Endothelial cell of umbilical vein (primary cell): ENCODE results near the gene TRAPPC4. TPM values are rescaled to one million over a fixed set of nuclear protein-coding genes. Genes with fewer than 3 reads are reported as not detected.

Experiments used
- BruUV-seq: library from RNA; stranded (reverse); fragments of 400-500 nt; replicated peaks from 2 replicates; lab custom pipeline; 2021; lab: Mats Ljungman, UMichigan
- CTCF ChIA-PET: fragments of 300-600, 350-600 bp; sonication (Branson Sonifier 250); formaldehyde crosslinking; loops from one replicate; lab custom pipeline; 2021; ENCODE audit warnings: antibody characterized with exemption, inconsistent platforms; lab: Charles Lee
- POLR2A ChIA-PET: fragments of 300-600, 350-600 bp; sonication (Branson Sonifier 250); formaldehyde crosslinking; loops from one replicate; lab custom pipeline; 2021; ENCODE audit warnings: antibody characterized with exemption, inconsistent platforms; lab: Charles Lee
- DNase-seq: peaks from one replicate; pipeline ENCODE4 v3.0.0-alpha.2; 2011; ENCODE audit warnings: low read depth, low spot score
- FAIRE-seq: peaks from 2 replicates; lab custom pipeline; 2011; peaks lifted over from hg19 to GRCh38; lab: Jason Lieb, UNC
- H2AFZ ChIP-seq: 2 replicates; pipeline ENCODE4 v1.6.0; 2012; ENCODE audit warnings: low read depth, low read length, control low read depth, inconsistent platforms
- H3K27ac ChIP-seq: 2 replicates; pipeline ENCODE4 v1.5.1; 2011; ENCODE audit warnings: low read depth, mild to moderate bottlenecking, control low read depth, low read length, moderate library complexity; ENCODE audit not compliant: insufficient read depth
- H3K27me3 ChIP-seq, 2 experiments: 2 replicates each; pipeline versions ENCODE4 v1.6.0 to v1.6.1; 2011; ENCODE audit warnings: low read length in 2 of 2, mixed read lengths in 1 of 2; ENCODE audit not compliant: control insufficient read depth in 2 of 2, insufficient read depth in 2 of 2
- H3K36me3 ChIP-seq, 2 experiments: 2 replicates in 1 of 2; 3 replicates in 1 of 2; pipeline ENCODE4 v1.5.1; 2011; ENCODE audit warnings: low read length in 2 of 2, mild to moderate bottlenecking in 1 of 2, moderate library complexity in 1 of 2; ENCODE audit not compliant: control insufficient read depth in 2 of 2, insufficient read depth in 2 of 2; ENCODE audit errors: extremely low read depth in 1 of 2
- H3K4me1 ChIP-seq: 3 replicates; pipeline ENCODE4 v1.5.1; 2011; ENCODE audit warnings: mild to moderate bottlenecking, low read length; ENCODE audit not compliant: control insufficient read depth, insufficient read depth; ENCODE audit errors: extremely low read depth
- H3K4me2 ChIP-seq: 2 replicates; pipeline ENCODE4 v1.6.1; 2011; ENCODE audit warnings: low read length, control low read depth, mixed read lengths; ENCODE audit not compliant: insufficient read depth
- H3K4me3 ChIP-seq, 3 experiments: fragments of 200-600 bp in 1 of 3; sonication (generic), shearing (Covaris generic) in 1 of 3; replicated peaks in 1 of 3; 2 replicates each; pipeline ENCODE4 v1.5.1; 2011 to 2016; ENCODE audit warnings: control low read depth in 3 of 3, low read length in 3 of 3, mild to moderate bottlenecking in 2 of 3, inconsistent platforms in 1 of 3, low read depth in 1 of 3, moderate library complexity in 1 of 3; ENCODE audit not compliant: insufficient read depth in 1 of 3
- H3K79me2 ChIP-seq: 2 replicates; pipeline ENCODE4 v1.6.0; 2012; ENCODE audit warnings: low read length, inconsistent platforms; ENCODE audit not compliant: control insufficient read depth, insufficient read depth
- H3K9ac ChIP-seq: replicated peaks from 2 replicates; pipeline ENCODE3; 2011; ENCODE audit warnings: low read length, control low read depth; ENCODE audit not compliant: insufficient read depth; ENCODE audit errors: extremely low read depth
- H3K9me1 ChIP-seq: replicated peaks from 3 replicates; pipeline ENCODE4 v1.6.0; 2011; ENCODE audit warnings: mild to moderate bottlenecking, low read length; ENCODE audit not compliant: control insufficient read depth, insufficient read depth; ENCODE audit errors: extremely low read depth
- H3K9me3 ChIP-seq: replicated peaks from 2 replicates; pipeline ENCODE4 v1.5.1; 2012; ENCODE audit warnings: low read length, inconsistent platforms; ENCODE audit not compliant: control insufficient read depth, insufficient read depth
- H4K20me1 ChIP-seq: replicated peaks from 2 replicates; pipeline ENCODE3; 2011; ENCODE audit warnings: mild to moderate bottlenecking, low read length; ENCODE audit not compliant: control insufficient read depth, insufficient read depth; ENCODE audit errors: extremely low read depth
- EZH2 ChIP-seq: IDR thresholded peaks from 2 replicates; pipeline ENCODE4 v1.6.1; 2012; ENCODE audit warnings: borderline replicate concordance, low read depth, mild to moderate bottlenecking, moderate library complexity, low read length, inconsistent platforms; ENCODE audit not compliant: severe bottlenecking
- FOS ChIP-seq: IDR thresholded peaks from 2 replicates; pipeline ENCODE4 v1.6.1; 2011; ENCODE audit warnings: mild to moderate bottlenecking, low read length, moderate library complexity, borderline replicate concordance; ENCODE audit not compliant: insufficient read depth
- GATA2 ChIP-seq: IDR thresholded peaks from 2 replicates; pipeline ENCODE4 v1.7.0; 2011; ENCODE audit warnings: low read depth, mild to moderate bottlenecking, moderate library complexity, mixed read lengths, low read length; ENCODE audit not compliant: insufficient read length, insufficient read depth
- JUN ChIP-seq: IDR thresholded peaks from 2 replicates; pipeline ENCODE4 v1.6.1; 2011; ENCODE audit warnings: borderline replicate concordance, low read depth; ENCODE audit not compliant: insufficient read length, insufficient read depth
- MYC ChIP-seq: IDR thresholded peaks from one replicate; pipeline ENCODE4 v1.6.1; 2011; ENCODE audit warnings: mild to moderate bottlenecking, low read depth, low read length
- POLR2A ChIP-seq: IDR thresholded peaks from 2 replicates; pipeline ENCODE4 v1.6.1; 2012; ENCODE audit warnings: low read depth, mild to moderate bottlenecking, control low read depth, low read length
- POLR2AphosphoS5 ChIP-seq: IDR thresholded peaks from 2 replicates; pipeline ENCODE4 v1.6.1; 2012; ENCODE audit warnings: low read depth, mild to moderate bottlenecking, control low read depth, low read length, moderate library complexity; ENCODE audit not compliant: insufficient read depth
- dilution Hi-C: fragments of 300-500 bp; cut with MboI; formaldehyde crosslinking; loops from one replicate; pipeline ENCODE4 v1.15.0; 2019; ENCODE audit warnings: low sequenced_read_pairs; ENCODE audit not compliant: extremely low pct_ligation_motif_present
- intact Hi-C: fragments of 100-400 bp; cut with micrococcal nuclease; formaldehyde crosslinking; loops from one replicate; pipeline ENCODE4 v1.10.0; 2022
- polyA plus RNA-seq, 4 experiments: library from polyadenylated mRNA; depleted of rRNA in 3 of 4; stranded (reverse) in 3 of 4; unstranded in 1 of 4; fragments of >200 nt; gene quantifications; 2 replicates each; pipeline versions ENCODE4 v1.2.1 to v1.2.3, GENCODE V29; 2011 to 2012; ENCODE audit warnings: missing spikeins in 1 of 4
- total RNA-seq: library from RNA; stranded (reverse); gene quantifications from 2 replicates; pipeline ENCODE4 v1.2.3, GENCODE V29; 2021
- TF ChIP-seq, protein P1 (sequence below): IDR thresholded peaks from 2 replicates; pipeline ENCODE4 v1.6.1; 2011; ENCODE audit not compliant: insufficient read depth, insufficient read length
- TF ChIP-seq, protein P2 (sequence below), 2 donors: IDR thresholded peaks; 1 replicate in 1 of 2; 2 replicates in 1 of 2; pipeline ENCODE4 v1.5.1; 2011; ENCODE audit warnings: low read length in 2 of 2, mild to moderate bottlenecking in 2 of 2, moderate library complexity in 2 of 2, control low read depth in 1 of 2, inconsistent platforms in 1 of 2, low read depth in 1 of 2; ENCODE audit not compliant: insufficient read depth in 1 of 2; ENCODE audit errors: extremely low read depth in 1 of 2

TRAPPC4 gene
- total and polyA plus RNA-seq, 2 donors (not counting 3 experiments of a cell fraction or from before 2014, with no cell fraction given) = 64.2 to 224 TPM

DNA sequence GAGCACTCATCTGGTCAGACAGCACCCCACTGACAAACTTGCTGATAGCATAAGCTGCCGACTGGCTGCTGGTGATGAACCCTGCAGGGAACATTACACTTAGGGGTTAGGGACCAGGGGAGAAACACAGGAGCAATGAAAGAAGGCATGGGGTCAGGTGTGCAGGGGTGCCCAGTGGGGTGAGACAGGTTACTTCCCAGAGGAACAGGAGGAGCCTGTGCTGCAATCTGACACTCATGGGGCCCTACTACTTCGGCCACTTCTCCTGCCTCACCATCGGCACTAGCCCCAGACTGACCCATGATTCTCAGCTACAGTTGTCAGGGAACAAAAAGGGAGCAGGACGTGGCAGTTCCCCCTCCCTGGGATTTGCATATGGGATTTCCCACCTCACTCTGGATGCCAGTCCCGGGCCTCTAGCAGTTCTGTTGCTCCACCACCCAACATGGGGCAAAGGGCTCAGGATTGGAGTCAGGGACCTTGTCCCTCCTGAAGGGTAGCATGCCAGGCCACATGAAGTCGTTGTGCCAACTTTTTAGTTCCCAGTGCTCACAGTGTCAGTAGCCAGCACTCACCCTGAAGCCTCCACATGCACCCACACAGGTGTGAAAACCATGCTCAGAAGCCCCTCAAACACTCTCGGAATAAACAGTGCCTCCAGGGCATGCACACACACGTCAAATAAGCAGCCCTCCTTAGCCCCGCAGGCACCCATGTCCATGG is 9.9 kb downstream of the TRAPPC4 start:
- FAIRE-seq = no peak
- H3K27ac ChIP-seq = no peak overlapping the region
- H3K79me2 ChIP-seq = no peaks in the 10 kb centered on the region
- H3K9ac ChIP-seq = no peak overlapping the region
- ChIA-PET POLR2A (no interaction called here), CTCF (no interaction called here)
- TF ChIP-seq MYC (no peak), FOS (no peak), EZH2 (no peak), GATA2 (no peak), POLR2AphosphoS5 (no peak), POLR2A (no peak), JUN (no peak)
- TF ChIP-seq, protein P1, sequence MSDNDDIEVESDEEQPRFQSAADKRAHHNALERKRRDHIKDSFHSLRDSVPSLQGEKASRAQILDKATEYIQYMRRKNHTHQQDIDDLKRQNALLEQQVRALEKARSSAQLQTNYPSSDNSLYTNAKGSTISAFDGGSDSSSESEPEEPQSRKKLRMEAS = no peak
- TF ChIP-seq, protein P2, sequence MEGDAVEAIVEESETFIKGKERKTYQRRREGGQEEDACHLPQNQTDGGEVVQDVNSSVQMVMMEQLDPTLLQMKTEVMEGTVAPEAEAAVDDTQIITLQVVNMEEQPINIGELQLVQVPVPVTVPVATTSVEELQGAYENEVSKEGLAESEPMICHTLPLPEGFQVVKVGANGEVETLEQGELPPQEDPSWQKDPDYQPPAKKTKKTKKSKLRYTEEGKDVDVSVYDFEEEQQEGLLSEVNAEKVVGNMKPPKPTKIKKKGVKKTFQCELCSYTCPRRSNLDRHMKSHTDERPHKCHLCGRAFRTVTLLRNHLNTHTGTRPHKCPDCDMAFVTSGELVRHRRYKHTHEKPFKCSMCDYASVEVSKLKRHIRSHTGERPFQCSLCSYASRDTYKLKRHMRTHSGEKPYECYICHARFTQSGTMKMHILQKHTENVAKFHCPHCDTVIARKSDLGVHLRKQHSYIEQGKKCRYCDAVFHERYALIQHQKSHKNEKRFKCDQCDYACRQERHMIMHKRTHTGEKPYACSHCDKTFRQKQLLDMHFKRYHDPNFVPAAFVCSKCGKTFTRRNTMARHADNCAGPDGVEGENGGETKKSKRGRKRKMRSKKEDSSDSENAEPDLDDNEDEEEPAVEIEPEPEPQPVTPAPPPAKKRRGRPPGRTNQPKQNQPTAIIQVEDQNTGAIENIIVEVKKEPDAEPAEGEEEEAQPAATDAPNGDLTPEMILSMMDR (IDR thresholded peaks at IDR 0.05; ENCODE audit: extremely low read depth in 1 of 2, insufficient read depth in 1 of 2, low read depth in 1 of 2, low read length in 2 of 2) = no peak
- no peak overlapping the region for H2AFZ ChIP-seq
- H4K20me1 ChIP-seq = no peaks in the 10 kb centered on the region
- H3K27me3 ChIP-seq = no peaks in the 10 kb centered on the region
- intact Hi-C loops (no loop called here), dilution Hi-C loops (no loop called here)
- DNase-seq = no peak
- no peaks in the 10 kb centered on the region for H3K9me3 ChIP-seq
- no TSS peak for BruUV-seq
- H3K4me2 ChIP-seq = no peak overlapping the region
- H3K4me1 ChIP-seq = peaks cover 16% of the 10 kb centered on the region
- H3K9me1 ChIP-seq = no peaks in the 10 kb centered on the region
- H3K4me3 ChIP-seq = no peak overlapping the region
- peaks cover 0 to 13% of the 10 kb centered on the region in 2 experiments for H3K36me3 ChIP-seq
